Activated CD4-positive, CD25-positive, alpha-beta regulatory T cell (primary cell): ENCODE measurements around the gene CDHR2.

Source experiments
- DNase-seq, 4 experiments: peaks; one replicate each; lab custom pipeline; 2025; lab: John Stamatoyannopoulos, UW

The CDHR2 gene

GRCh38 chr5:176548967-176549444 lies at the start of gene CDHR2:
Gene CDHR2, plus strand, starts transcription at chr5:176549342. Its CDS starts 16,011 bp downstream, at chr5:176565353.
- no peak for DNase-seq

GRCh38 chr5:176500511-176500910 lies 48.6 kb upstream of the CDHR2 start:
- no peak for DNase-seq

- no peak for DNase-seq
These were observed 47.8 kb upstream of the CDHR2 start for GRCh38 chr5:176501333-176501732.

- DNase-seq: no peak
These were observed 45.6 kb upstream of the CDHR2 start for GRCh38 chr5:176503496-176503895.

DNA sequence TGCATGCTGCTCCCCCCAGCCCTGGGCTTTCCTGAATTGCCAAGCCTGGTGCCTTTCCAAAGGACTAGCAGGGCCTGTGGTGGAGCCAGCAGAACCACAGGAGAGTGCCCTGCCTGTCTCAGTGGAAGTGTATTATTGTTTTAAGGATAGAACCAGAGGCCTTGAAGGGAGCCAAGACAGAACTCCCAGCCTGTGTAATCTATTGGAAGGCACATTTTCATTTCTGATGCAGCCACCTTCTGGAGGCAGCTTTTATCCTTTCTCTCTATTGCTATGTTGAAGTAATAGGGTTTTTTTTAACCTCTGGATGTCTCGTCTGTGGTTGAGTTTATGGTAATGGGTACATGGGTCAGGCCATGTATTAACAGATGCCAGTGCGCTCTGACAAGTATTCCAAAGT lies 41.2 kb upstream of the CDHR2 start:
- DNase-seq: no peak

DNA sequence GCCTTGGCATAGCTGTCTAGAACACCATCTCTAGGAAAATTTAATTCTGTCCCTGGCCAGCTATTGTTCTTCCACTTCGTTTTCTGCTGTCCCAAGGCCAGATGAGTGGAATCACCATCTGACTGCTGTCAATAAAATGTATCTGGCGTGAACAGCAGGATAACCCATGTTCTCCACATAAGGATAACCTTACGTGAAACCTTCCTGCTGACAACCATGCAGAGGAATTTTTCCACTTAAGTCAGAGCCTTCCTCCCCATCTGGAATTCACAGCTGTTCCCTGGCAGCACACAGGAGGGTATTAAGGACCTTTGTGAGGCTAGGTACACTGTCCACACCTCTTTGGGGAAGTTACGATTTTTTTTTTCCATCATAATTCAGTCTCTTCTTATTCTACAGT lies 40.5 kb upstream of the CDHR2 start:
- DNase-seq: no peak

DNA sequence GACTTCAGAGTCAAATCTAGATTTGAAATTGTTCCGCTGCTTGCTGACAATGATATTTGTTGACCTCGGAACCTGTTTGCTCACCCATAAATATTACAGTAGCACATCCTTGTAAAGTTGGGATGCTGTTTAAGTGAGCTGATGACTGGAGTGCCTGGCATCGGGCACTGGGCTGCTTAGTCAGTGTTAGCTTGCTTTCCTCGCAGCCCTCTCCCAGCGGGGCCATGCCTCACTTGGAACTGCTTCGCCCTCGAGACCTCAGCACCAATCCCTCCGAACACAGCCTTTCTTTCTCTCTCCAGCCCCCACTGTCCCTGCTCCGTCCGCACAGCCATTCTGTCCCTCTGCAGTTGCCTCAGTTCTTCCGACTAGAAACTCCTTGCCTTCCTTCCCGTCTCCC lies 35.4 kb upstream of the CDHR2 start:
- no peak for DNase-seq

DNA sequence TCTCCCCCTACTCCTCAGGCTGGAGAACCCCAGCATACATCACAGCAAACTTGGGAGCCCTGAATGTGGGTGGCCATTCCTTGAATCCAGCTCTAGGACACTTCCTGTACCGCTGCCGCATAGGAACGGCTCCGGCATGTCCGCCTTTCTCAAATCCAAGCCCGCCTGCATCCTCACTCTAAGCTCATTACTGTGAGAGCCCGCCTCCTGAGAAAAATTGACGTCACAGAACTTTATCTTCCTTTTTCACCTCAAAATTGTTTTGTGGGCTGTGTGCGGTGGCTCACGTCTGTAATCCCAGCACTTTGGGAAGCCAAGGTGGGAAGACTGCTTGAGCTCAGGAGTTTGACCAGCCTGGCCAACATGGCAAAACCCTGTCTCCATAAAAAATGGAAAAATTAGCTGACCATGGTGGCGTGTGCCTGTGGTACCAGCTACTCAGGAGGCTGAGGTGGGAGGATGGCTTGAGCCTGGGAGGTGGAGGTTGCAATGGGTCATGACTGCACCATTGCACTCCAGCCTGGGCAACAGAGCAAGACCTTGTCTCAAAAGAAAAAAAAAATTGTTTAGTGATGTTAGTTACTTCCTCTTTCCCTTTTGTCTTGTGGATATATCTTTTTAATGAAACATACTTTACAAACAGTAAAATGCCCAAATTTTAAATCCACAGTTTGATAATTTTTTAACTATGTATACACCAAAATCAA lies 34.7 kb upstream of the CDHR2 start:
- DNase-seq: no peak

- DNase-seq: no peak
These were observed 33.7 kb upstream of the CDHR2 start for GRCh38 chr5:176515396-176515795.

DNA sequence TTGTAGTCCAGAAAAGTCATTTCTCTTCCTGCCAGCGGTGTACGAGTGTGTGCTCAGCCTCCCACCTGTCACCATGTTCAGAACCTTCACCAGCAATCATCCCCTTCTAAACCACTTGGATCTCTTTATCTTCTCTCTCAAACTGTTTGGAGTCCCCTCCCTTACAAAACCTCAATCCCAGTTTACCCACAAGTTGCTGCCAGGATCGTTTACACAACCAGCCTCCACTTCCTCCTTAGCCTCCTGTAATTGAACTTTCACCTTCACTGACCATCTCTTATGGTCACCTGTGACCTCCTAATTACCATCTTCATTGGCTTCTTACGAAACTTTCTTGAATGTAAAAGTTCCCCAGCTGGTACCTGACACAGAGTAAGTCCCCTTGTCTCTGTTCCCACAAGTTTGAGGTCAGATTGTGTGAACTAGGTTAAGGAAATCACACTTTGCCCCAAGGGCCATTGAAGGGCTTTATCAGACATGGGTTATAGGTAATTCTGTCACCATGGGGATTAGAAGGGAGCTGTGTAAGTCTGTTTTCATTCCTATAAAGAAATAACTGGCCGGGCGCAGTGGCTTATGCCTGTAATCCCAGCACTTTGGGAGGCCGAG lies 32.0 kb upstream of the CDHR2 start:
- DNase-seq: no peak

DNA sequence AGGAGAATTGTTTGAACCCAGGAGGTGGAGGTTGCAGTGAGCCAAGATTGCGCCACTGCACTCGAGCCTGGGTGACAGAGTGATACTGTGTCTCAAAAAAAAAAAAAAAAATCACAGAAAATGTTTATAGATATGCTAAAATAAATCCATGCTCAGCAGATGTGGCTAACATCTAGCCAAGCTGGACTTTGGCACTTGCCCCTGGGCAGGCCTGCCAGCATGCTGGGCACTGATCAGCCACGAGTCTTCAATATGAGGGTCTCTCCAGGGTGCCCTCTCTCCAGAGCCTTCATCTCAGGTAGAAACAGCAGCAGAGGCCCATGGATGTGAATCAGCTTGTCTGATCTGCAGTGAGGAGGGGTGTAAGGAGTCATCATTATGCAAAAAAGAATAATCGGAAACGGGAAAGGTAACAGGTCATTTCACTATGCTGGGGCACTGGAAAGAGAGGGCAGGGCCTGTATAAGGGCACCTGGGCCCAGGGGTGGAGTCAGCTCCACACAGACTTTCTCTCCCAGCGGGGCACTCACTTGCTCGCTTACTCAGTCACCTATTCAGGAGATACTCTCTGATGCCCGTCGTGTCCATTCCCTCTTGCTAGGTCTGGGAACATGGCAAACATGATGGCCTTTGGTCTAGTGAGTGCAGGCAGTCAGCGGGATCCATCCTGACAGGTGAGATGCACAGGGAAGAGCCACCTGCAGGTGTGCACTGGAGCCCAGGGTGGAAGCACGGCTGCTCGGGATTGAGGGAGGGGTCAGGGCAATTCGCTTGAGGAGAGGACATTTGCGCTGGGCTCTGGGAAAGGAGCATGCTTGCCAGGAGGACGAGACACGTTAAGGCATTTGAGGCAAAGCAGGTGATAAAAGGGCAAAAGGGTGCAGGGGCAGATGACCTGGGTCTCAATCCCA lies 29.1 kb upstream of the CDHR2 start:
- no peak for DNase-seq

GRCh38 chr5:176521286-176521685 lies 27.9 kb upstream of the CDHR2 start:
- DNase-seq: no peak

DNA sequence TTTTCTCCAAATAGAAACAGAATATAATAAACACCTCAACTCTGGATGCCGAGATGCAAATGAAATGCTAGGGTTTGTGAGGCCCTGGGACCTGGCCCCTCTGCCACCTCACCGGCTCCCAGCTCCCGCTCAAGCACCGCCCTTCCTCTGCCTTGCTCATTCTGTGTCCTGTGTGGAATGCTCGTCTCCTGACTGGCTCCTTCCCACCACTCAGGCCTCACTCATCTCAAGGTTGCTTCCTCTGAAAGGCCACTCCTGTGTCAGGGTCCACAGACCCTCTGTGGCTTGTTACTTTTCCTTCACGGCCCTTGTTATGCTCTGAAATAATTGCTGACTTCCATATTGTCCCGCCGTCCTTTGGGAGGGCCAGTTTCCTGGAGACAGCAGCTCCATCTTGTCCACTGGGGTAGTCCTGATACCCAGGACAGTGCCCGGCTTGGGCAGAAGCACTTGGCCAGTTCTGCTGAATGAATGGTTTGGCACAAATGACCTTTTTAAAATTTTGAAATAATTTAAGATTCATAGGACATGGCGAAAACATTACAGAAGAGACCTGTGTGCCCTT lies 27.4 kb upstream of the CDHR2 start:
- no peak for DNase-seq

DNA sequence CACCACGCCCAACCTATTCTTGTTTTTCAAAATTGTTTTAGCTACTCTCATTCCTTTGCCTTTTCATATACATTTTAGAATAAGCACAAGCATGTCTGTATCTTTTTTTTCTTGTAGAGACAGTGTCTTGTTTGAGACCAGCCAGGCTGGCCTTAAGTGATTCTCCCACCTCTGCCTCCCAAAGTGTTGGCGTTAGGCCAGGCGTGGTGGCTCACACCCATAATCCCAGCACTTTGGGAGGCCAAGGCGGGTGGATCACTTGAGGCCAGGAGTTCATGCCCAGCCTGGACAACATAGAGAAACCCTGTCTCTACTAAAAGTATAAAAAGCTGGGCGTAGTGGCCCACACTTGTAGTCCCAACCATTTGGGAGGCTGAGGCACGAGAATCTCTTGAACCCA lies 25.0 kb upstream of the CDHR2 start:
- no peak for DNase-seq

GRCh38 chr5:176524987-176525386 lies 24.2 kb upstream of the CDHR2 start:
- DNase-seq: no peak

GRCh38 chr5:176525677-176526076 lies 23.5 kb upstream of the CDHR2 start:
- no peak for DNase-seq

GRCh38 chr5:176526462-176526861 lies 22.7 kb upstream of the CDHR2 start:
- no peak for DNase-seq

DNA sequence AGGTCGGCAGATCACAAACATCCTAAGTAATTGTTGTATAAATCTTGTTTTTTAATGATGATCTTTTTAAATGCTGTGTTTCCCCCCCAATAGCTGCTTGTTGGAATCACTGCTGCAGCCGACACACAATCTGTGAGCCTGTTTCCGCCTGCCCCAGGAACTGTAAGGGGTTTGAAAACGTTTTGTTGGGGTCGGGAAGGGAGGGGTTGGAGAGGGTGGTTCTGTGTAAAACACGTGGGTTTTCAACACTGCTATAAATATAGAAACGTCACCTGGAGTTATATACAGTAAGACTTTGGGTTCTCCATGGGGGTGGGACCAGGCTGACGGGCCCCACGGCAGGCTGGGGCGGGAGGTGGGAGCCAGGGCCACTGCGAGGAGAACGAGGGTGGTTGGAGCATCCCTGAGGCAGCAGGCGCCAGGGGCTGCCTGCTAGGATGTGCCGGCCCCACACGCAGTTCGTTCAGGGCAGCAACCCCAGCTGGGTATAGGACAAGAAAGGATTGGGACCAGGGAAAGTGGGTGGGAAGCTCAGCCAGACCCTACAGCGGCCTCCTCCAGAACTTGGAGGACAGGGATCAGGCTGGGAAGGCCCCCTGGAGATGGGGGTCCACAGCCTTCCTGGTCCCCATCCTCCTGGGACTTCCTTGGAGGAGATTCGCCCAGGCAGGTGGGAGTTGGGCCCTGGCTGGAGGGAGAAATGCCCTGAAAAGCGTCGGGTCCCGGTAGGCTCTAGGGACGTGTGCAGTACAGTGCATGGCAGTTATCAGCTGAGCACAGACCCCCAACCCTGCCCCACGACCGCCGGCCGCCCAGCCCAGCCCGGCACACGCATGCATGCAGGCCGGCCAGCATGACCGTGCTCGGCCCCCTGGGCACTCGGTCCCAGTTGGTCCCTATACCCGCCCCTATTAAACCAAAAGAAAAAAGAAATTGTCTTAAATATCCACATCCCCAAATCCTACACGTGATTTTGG lies 21.6 kb upstream of the CDHR2 start:
- no peak for DNase-seq

DNA sequence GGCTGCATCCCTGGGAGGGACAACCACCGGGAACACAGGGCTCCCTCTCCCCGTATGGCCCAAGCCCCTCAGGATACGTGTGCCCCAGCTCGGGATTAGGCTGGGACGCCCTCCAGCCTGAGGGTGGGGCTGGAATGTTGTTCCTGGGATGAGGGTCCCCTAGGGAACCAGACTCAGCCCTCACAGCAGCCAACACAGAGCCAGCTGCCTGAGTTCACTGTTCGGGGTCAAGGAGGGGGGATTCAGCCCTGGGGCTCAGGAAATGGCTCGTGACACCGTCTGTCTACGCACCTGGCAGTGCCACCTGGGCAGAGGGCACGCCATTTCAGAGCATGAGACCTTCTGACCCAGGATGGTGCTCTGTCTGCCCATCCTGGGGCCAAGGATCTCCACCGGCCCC lies 20.8 kb upstream of the CDHR2 start:
- no peak for DNase-seq

DNA sequence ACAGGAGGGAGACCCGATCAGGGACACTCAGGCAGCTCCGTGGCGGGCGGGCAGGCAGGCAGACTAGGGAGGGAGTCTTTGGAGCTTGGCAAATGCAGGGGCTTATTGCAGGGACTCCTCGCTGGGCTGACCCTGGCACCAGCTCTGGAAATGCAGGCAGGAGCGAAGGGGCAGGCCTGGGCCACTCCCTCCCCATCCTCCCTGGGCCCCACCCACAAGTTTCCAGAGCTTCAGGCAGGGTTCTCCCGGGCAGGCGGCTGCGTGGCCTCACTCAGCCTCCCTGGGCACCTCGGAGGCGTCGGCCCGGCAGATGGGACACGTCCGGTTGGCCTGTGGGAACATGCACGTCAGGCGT lies 20.4 kb upstream of the CDHR2 start:
- no peak for DNase-seq

GRCh38 chr5:176529116-176529740 lies 19.9 kb upstream of the CDHR2 start:
- no peak for DNase-seq
